HG03097 (cell line): Measurements from ENCODE around the gene WDR48.
"Not testable (repeated sequence)": the region's sequence is repeated elsewhere in the genome, so short reads cannot be mapped to it uniquely, and the experiment has no call there.

Experiments used
- ATAC-seq: cut with Tn5 transposase; IDR thresholded peaks from one replicate; pipeline ENCODE4 v1.9.1; 2021; ENCODE audit not compliant: unreplicated experiment, low FRiP score

The WDR48 gene

DNA sequence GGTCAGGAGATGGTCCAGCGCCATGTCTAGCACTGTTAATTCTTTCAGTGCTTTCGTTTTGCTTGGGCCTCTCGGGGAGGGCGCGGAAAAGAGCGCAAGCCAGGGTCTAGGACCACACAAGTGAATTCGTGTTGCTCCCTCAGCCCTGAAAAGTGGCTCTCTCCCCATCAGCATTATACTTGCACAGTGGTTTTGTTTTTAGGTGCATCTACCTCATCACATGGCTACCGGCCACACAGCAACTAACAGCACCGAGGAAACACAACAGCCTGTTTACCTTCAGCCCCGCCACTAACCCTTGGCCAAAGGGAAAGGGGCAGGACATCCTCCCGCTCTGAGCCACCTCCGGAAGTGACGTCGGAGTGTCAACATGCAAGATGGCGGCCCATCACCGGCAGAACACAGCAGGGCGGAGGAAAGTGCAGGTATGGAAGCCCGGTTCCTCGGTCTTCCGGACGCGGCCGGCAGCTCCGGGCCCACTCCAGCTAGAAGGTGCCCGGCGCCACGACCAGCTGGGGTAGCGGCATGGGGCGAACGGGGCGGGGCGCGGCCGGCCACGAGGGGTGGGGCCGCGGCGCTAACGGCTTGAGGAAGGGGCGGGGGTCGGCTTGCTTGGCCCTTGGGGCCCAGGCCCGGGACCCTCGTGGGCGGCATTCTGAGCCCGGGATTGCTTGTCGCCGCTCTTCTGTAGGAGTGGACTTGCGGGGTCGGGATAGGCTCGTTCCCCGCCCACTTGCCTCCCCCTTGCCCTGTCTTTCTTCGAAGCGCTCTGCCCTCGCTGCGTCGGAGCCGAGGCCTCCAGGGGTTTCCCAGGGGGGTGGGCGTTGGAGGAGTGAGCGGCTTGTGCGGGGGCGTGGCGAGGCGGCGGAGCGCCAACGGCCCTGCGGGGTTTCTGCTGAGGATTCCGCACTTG, at the start of gene WDR48, which contains the start of gene SCN11A:
Gene WDR48, plus strand, starts transcription at position 368 of the 913 bp plus-strand sequence. Its CDS starts 10 bp downstream, at position 378.
Gene SCN11A, minus strand, starts transcription at position 296 of the 913 bp plus-strand sequence. CDS start 101,582 bp downstream, outside the sequence.
- ATAC-seq: peak; percentile 95

DNA sequence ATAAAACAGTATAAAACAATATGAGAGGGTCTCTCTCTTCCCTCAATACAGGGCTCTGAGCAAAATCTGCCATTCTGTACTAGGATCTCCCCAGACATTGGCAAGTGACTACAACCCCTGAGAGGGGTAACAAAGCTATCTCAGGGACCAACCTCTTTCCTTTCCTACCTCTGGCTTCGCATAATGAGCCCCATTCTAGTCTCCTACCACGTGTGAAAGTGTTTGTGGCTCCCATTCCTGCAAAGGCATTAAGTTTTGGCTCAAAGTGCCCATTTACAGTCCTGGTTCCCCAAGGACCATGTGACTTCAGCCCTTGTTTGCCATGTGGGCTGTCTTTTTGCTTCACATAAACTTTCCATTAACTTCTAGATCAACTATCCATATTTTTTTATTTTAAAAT, 46.5 kb upstream of the WDR48 start:
- ATAC-seq: no peak

DNA sequence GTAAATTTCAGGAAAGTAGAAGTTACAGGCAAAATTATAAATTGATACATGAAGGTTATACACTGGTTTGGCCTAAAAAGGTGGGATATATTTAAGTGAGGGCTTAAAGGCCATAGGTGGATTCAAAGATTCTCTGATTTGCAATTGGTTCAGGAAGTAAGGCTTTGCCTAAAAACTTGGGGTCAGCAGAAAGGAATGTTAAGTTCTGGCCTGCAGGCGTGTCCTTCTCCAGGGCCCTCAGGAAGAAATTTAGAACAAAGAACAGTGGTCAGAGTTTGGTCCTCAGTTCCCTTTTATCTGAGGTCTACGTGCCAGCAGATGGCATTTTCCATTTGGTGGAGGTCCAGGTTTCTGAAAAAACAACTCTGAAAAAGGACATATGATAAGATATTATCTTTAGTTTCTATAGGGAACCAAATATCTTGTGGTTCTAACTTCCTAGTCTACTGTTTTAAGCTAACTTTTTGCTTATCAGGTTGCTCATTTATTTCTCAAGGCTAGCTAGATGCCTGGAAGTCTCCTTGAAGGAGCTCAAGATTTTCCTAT, 40.6 kb upstream of the WDR48 start:
- ATAC-seq: no peak

DNA sequence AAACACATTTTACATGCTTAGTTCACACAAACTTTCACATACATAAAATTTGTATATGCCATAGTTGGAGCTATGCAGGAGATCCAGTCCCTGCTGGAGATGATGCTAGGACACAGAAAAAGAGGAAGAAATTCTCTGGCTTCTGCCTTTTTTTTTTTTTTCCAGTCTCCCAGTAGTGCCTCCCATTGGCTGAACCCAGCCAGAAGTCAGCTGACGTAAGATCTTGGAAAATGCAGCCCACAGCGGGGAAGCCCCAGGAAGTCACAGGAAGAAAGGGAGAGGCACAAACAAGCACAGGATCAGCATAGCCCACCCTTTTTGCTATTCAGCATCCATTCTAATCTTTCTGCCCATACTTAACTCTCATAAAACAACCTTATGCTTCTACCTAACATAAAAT, 38.5 kb upstream of the WDR48 start:
- no peak for ATAC-seq

DNA sequence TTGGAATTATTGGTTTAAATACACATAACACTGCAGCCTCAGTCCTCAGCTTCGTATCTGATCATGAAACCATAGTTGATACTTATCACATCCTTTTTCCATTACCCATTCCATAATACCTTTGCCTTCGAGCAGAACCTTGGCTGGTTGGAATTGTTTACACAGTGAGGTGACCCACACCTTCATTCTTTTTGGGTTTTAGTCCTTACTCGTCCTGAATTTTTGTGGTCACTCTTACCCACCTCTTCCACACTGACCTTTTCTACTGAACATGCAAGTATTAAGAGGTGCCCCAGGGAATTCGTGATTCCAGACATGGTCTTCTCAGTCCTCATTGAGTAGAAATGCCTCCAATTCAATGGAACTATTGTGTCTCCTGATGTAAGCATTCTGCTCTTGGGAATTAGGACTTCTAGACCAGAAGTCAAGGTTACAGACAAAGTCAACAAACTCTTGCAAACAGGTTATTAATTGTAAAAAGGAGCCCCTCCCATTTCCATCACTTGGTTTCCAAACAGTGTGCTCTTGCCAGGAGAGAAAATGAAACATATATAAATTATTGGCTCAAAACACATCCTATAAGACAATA, 37.8 kb upstream of the WDR48 start:
- ATAC-seq: no peak

DNA sequence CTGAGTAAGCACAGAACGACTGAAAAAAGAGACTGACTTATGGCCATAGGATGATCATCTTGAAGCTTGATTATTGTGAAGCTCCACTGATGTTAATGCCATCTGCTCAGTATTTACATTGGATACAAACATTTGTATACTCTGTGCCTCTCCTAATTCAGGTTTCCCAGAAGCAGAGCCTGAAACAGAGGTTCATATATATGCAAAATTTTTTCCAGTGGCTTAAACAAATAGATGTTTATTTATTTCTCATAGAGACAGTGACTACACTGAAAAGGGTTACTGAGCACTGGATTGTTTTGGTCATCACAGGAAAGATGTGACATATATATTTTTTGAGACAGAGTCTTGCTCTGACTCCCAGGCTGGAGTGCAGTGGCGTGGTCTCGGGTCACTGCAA, 36.4 kb upstream of the WDR48 start:
- ATAC-seq: no peak

DNA sequence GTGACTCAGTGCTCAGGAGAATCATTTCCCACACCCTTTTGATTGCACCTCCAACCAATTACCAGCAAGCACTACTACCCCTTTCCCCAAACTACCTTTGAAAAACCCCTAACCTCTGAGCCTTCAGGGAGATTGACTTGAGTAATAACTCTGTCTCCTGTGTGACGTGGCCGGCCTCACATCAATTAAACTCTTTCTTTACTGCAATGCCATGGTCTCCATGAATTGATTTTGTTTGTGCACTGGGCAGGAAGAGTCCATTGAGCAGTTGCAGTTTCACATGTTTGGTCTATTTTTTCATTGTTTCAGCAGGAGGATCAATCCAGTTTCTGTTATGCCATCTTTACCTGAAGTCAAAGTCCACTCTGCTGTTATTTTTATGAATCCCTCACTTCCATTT, 32.5 kb upstream of the WDR48 start:
- no peak for ATAC-seq

DNA sequence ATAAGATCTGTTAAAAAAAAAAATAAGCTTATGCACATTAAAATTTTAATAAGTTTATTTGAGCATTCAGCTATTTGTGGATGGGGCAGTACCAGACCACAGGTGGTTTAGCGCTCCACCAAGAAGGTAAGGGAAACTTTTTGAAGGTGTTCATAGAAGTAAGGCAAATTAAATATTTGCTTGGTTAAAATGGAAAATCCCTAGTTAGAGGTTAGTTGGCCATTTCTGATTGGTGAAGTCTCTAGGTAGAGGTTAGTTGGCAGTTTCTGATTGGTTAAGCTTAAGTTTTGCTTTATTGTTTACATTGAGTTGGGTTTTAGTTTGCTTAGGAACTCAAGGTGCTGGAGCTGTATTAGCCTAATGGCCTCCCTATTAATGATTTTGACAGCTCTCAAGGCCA, 30.8 kb upstream of the WDR48 start:
- no peak for ATAC-seq

DNA sequence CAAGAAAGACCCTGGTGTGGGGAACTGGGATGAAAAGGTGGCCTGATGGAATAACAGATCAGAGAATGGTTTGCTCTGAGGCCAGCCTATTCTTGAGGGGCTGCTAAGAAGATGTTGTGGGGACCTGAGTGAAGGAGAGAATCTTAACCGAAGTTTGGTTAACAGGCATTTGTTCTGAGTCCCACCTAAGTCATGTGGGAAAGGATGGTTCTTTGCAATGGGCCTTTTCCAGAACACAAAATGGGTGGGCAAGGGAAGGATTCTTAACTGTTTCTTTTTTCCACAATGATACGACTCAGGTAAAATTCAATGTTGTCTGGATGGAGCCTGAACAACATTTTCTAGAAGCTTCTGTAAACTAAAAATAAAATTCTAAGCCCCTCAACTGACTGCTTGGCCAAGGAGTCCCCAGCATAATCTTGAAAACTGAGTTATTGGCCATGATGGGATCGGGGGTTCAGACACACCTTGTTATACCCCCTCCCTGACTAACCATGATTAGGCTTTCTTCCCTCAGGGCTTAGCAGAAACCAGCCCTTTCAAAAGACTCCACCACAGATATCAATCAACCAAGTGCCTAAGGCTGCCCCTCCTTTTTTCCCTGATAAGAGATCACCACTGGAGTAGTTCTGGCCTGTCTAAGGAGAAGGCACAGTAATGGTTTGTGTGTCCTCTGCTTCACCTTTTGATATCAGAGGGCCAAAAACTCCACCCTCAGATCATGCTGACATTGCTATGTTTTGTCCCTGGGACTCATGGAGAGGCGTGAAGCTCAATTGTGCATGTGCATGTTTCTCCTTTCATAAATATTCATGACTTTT, 30.1 kb upstream of the WDR48 start:
- no peak for ATAC-seq

DNA sequence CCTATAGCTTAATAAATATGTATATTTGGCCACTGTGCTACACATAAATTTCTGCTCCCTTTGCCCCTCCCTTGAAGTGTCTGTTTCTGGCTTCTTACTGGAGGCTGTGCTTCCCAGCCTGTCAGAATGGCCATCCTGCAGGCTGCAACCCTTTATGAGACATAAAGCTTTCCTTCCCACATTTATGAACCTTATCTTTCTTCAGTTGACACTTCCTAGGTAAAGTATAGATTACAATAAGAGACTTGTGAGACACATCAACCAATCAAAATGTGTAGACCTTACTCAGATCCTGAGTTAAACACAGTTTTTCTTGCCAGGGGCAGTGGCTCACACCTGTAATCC, 29.6 kb upstream of the WDR48 start:
- no peak for ATAC-seq

DNA sequence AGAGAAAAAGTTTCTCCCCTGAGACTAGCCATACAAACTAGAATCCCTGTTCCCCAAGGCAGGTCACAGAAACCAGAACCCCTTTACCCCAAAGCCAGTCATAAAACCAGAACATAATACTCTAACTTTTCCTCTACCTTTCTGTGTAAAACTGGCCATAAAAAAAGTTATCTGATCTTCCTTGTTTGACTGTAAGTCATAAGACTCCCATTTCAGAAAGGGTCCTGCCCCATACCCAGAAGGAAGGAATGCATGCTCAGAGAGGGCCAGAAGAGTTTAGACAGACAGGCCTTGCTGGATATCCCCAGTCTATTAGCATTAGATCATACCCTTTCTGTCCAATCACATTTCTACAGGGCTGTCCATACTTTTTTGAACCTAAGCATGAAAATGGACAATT, 27.3 kb upstream of the WDR48 start:
- no peak for ATAC-seq

DNA sequence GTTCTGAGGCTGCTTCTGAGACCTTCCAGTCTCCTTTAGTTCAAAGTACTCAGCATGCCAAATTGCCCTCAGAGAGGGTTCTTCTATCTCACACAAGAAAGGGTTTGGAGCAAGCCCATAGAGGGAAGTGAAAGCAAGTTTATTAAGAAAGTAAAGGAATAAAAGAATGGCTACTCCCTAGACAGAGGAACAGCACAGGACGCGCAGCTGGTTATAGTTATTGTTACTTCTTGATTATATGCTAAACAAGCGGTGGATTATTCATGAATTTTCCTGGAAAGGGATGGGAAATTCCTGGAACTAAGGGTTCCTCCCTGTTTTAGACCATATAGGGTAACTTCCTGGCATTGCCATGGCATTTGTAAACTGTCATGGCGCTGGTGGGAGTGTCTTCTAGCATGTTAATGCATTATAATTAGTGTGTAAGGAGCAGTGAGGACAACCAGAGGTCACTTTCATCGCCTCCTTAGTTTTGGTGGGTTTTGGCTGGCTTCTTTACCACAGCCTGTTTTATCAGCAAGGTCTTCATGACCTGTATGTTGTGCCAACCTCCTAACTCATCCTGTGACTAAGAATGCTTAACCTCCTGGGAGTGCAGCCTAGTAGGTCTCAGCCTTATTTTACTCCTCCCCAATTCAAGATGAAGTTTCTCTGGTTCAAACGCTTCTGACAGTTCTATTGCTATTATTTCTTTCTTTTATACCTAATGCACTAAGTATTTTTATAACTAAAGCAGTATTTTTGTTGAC, 26.4 kb upstream of the WDR48 start:
- ATAC-seq: no peak

DNA sequence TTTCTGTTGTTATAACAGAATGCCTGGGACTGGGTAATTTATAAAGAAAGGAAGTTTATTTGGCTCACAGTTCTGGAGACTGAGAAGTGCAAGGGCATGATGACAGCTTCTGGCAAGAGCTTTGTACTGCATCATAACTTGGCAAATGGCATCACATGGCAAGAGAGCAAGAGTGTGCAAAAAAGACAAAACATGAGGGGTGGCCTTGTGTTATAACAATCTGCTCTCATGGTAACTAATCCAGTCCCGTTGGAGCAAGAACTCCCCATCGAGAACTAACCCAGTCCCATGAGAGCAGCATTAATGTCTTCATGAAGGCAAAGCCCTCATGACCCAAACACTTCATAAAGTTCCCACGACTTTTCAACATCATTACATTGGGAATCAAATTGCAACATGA, 23.3 kb upstream of the WDR48 start:
- no peak for ATAC-seq

DNA sequence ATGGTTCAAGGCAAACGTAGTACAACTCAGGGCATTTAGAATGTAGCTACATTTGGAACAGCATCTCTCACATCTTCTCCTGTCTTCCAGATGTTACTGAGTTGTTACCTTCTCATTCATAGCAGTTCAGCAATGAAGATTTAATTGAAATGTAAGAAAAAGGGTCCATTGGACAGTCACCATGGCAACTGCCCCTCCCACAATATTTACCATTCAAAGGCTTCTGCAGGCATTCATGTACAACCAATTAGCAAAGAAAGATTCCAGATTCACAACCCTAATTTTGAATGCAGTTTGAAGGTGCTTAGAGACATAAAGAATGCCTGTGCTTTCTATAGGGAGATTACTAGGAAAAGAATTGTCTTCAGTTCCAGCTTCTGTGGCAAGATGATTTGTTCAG, 22.3 kb upstream of the WDR48 start:
- no peak for ATAC-seq

DNA sequence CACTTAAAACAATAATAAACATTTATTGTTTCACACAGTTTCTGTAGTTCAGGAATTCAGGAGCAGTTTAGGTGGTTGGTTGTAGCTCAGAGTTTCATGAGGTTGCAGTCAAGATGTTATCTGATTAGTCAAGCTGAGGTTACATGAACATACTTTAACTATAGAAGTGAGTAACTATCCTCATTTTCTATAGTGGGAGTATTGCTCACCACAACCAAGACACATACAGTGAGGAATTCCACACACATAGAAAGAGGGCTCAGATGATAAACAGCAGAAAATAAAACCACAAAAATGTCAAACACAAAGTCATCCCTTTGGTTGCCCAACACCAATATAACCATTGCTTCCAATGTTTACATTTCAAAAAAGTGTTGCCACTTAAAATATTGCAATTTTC, 13.7 kb upstream of the WDR48 start:
- no peak for ATAC-seq

DNA sequence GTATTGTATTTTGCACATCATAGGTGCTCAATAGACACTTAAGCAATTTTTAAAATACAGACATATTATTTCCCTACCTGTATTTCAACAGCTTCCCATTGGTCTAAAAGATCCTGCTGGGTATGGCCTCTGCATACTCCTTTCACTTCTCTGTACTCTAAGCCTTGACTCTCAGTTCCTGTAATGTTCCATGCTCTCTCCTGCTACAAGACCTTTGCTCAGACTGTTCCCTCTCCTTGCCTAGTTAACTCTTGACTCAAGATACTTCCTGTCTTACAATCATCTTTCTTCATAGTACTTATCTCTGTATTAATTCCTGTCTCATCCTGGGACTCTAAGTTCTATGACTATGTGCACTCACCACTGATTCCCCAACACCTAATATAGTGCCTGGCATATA, 1.8 kb upstream of the WDR48 start:
- no peak for ATAC-seq

DNA sequence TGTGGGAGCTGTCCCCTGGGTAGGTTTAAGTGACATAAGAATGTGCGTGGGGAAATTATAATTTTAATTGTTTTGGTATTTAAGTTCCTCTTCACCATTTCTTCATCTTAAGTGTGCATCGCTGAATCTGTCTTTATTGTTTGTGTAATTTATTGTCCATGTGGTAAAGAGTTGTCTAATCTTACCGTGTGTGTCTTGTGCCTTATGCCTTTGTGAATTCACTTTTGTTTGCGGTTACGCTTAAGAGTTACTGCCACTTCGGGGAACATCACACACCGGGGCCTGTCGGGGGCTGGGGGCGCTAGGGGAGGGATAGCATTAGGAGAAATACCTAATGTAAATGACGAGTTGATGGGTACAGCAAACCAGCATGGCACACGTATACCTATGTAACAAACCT, 767 bp downstream of the WDR48 start:
- no peak for ATAC-seq

DNA sequence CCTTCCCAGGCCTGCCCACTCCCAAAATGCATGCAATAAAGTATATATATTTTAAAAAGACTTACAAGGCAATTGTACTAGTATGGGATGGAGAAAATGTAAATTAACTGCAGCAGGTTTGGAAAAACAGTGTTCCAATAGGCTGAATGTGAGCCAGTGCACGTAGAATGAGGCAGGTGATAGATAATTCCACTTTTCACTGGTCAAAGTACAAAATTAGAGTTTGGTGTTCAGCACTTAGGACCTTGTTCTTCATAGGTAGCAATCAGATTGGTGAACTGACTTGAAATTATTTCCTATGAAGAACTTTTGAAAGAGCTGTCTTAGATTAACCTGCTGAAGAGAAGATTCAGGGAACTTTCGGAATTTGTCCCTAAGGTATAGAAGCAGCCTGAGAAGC, 1.9 kb downstream of the WDR48 start:
- ATAC-seq: no peak

DNA sequence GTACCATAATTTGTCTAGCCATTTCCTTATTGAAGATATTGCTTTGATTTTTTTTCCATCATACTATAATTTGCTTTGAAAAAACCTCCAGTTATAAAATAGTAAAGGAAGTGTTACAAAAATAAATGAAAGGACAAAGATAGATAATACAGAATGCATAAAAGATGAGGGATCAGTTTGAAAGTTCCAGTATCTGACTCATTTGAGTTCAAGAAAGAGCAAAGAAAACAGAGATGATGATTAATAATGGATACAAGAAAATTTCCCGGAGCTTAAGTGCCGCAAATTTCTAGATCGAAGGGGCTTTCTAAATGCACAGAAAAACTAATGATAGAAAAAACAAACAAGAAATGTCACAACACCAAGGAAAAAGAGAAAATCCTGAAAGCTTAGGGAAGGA, 4.3 kb downstream of the WDR48 start:
- ATAC-seq: no peak

DNA sequence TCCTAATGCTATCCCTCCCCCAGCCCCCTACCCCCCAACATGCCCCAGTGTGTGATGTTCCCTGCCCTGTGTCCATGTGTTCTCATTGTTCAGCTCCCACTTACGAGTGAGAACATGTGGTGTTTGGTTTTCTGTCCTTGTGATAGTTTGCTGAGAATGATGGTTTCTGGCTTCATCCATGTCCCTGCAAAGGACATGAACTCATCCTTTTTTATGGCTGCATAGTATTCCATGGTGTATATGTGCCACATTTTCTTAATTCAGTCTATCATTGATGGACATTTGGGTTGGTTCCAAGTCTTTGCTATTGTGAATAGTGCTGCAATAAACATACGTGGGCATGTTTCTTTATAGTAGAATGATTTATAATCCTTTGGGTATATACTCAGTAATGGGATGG, 9.4 kb downstream of the WDR48 start:
- not testable (repeated sequence) for ATAC-seq
